Measurements from ENCODE around the gene SEC24C. TPM values are rescaled to one million over a fixed set of nuclear protein-coding genes. Genes with fewer than 3 reads are reported as not detected.

Gene SEC24C
- total RNA-seq, 4 donors from 2014 or later: 68.8 to 74.4 (median 70.8) TPM

DNA sequence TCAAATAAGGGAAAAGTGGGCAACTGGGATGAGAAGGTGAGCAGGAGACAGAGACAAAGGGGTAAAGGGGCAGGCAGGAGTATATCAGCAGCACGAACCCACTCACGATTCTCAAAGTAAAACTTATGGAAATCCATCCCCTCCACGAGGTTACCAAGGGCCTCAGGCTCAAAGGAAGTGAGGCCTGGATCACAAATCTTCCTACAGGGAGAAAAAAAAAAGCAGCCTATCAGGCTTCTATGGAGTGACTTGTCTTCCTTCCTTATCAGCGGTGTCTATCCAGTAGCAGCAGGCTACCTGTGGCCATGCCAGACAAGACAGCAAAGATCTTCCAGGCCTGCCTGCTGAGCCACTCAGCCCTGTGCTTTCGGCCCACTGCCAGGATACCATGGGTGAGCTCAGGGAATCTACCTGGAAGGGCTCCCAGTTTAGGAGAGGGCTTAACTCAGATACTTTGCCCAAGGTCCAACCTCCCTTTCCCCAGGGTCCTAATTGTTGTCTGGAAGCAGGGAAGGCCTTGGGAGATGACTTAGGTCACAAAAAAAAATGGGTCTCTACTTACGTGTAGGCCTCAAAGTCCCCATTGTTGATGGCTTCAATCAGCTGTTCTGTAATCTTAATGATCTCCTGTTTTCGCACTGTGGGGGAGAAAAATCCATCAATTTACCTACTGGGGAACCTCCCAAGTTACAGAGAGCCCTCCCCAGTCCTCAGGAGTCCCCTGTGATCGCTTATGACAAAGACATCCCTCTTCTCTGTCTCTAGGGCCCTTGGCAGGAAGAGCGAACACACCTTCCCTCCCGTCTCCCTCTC is 73.0 kb downstream of the SEC24C start:
- Histone ChIP-seq H3K4me1 (peaks cover 50% of the 10 kb centered on the region), H3K27ac (peak overlapping the region; percentile 71), H3K4me3 (no peak overlapping the region), H3K27me3 (no peaks in the 10 kb centered on the region), H3K36me3 (peaks cover 41% of the 10 kb centered on the region), H3K9me3 (no peaks in the 10 kb centered on the region)
- TF ChIP-seq POLR2AphosphoS5 (IDR thresholded peaks at IDR 0.05): no peak
- TF ChIP-seq, protein P1, sequence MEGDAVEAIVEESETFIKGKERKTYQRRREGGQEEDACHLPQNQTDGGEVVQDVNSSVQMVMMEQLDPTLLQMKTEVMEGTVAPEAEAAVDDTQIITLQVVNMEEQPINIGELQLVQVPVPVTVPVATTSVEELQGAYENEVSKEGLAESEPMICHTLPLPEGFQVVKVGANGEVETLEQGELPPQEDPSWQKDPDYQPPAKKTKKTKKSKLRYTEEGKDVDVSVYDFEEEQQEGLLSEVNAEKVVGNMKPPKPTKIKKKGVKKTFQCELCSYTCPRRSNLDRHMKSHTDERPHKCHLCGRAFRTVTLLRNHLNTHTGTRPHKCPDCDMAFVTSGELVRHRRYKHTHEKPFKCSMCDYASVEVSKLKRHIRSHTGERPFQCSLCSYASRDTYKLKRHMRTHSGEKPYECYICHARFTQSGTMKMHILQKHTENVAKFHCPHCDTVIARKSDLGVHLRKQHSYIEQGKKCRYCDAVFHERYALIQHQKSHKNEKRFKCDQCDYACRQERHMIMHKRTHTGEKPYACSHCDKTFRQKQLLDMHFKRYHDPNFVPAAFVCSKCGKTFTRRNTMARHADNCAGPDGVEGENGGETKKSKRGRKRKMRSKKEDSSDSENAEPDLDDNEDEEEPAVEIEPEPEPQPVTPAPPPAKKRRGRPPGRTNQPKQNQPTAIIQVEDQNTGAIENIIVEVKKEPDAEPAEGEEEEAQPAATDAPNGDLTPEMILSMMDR (IDR thresholded peaks at IDR 0.05): no peak
- no peak for TF ChIP-seq EP300 (IDR thresholded peaks at IDR 0.05)
- no peak for TF ChIP-seq POLR2A (IDR thresholded peaks at IDR 0.05)
- DNase-seq (ENCODE audit: low spot score in 2 of 2): no peak
- WGBS: 65% methylated on average over 10 of the region's 10 CpGs

DNA sequence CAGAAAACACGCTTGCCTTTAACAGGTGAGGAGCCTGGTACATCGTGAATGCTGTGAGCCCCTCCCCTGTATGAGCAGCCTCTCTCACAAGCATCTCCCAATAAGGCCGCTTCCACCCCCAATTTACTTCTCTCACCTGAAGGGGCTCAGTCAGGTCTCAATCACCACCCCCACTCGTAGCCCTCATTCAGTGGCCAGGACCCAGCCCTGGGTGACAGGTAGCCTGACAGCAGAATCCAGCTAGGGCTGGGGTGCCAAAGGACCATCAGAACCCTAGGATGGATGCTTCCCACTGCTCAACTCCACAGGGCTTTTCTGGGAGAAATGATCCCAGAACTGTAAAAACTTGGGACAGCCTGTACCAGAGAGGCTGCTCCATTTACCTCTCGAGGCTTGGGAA is 73.7 kb downstream of the SEC24C start:
- DNase-seq (ENCODE audit: low spot score in 2 of 2): no peak
- no peaks in the 10 kb centered on the region for H3K27me3 ChIP-seq
- H3K9me3 ChIP-seq: no peaks in the 10 kb centered on the region
- TF ChIP-seq EP300 (IDR thresholded peaks at IDR 0.05) (no peak), POLR2A (IDR thresholded peaks at IDR 0.05) (no peak)
- no peak overlapping the region for H3K4me3 ChIP-seq
- peaks cover 48% of the 10 kb centered on the region for H3K4me1 ChIP-seq
- H3K27ac ChIP-seq: peak overlapping the region; percentile 20
- 80% methylated on average over 5 of the region's 5 CpGs for WGBS
- peaks cover 39% of the 10 kb centered on the region for H3K36me3 ChIP-seq

DNA sequence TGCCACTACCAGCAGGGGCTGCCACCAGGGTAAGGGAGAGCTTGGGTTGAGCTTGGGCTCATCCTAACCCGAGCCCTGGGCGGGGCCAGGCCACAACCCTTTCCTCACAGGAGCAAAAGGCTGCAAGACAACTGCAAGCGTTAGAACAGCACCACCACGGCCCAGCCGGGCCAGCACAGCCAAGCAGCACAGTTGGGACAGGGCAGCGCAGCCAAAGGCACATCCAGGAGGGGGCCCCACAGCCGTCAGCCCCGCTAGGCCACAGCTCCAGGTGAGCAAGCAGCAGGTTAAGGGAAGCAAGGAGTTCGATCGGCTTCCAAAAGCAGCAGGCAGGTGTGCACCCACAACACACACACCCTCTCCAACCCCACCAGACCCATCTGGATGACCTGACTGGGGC is 74.2 kb downstream of the SEC24C start:
- no peaks in the 10 kb centered on the region for H3K9me3 ChIP-seq
- H3K27ac ChIP-seq: peak overlapping the region; percentile 20
- TF ChIP-seq POLR2A (IDR thresholded peaks at IDR 0.05) (no peak), EP300 (IDR thresholded peaks at IDR 0.05) (no peak)
- WGBS: 85% methylated on average over 4 of the region's 10 CpGs
- peaks cover 36% of the 10 kb centered on the region for H3K36me3 ChIP-seq
- H3K4me3 ChIP-seq: no peak overlapping the region
- peaks cover 48% of the 10 kb centered on the region for H3K4me1 ChIP-seq
- no peak for DNase-seq (ENCODE audit: low spot score in 2 of 2)
- no peaks in the 10 kb centered on the region for H3K27me3 ChIP-seq

DNA sequence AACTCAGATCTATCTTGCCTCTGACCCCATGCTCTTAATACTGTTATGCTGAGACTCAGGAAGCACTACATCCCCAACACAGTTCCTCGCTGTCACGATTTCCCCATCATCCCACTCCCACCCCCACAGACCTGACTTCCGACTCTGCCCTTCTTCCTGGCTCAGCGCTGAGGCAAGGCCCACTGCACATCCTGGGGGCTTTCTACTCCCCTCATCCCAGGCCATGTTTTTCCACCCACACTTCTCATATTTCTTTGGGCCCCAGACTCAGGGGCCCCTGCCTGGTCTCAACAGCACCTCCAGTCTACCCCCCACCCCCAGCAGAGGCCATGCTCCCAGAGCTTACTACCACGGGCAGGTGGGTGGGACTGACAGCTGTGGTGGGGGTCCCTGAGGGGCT is 74.9 kb downstream of the SEC24C start:
- no peak for DNase-seq (ENCODE audit: low spot score in 2 of 2)
- Histone ChIP-seq H3K4me1 (peaks cover 48% of the 10 kb centered on the region), H3K9me3 (no peaks in the 10 kb centered on the region), H3K27ac (peak overlapping the region; percentile 81), H3K4me3 (peak overlapping the region; percentile 24), H3K36me3 (peaks cover 36% of the 10 kb centered on the region), H3K27me3 (no peaks in the 10 kb centered on the region)
- 53% methylated on average over 5 of the region's 5 CpGs for WGBS
- TF ChIP-seq POLR2A (IDR thresholded peaks at IDR 0.05) (no peak), POLR2AphosphoS5 (IDR thresholded peaks at IDR 0.05) (no peak), EP300 (IDR thresholded peaks at IDR 0.05) (no peak)
- TF ChIP-seq, protein P1 (IDR thresholded peaks at IDR 0.05): no peak

DNA sequence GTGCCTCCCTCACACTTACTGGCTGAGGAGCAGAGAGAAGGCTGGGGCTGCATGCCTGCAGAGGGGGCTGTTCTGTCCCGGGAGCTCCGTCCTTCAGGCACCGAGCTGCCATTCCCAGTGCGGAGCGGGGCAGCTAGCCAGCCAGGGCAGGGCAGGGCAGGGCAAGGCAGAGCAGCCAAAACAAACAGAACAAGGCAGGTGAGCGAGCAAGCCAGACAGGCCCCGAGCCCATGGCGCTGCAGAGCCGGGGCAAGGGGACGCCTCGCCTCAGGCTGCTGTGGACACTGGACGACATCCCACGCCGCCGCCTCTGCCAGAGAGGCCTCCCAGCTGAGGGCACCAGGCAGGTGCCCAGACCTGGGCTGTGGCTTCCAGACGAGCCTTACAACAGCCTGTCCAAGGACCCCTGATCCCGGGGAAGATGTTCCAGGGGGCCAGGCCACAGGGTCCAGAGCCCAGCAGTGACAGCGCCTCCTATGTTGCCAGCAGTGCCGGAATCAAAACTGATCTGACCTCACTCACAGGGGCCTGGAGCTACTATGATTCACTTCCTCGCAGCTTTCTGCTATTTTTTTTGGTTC is 75.4 kb downstream of the SEC24C start:
- H3K27me3 ChIP-seq: no peaks in the 10 kb centered on the region
- WGBS: 52% methylated on average over 12 of the region's 20 CpGs
- H3K27ac ChIP-seq: peak overlapping the region; percentile 81
- no peak for DNase-seq (ENCODE audit: low spot score in 2 of 2)
- peaks cover 36% of the 10 kb centered on the region for H3K36me3 ChIP-seq
- no peaks in the 10 kb centered on the region for H3K9me3 ChIP-seq
- peak overlapping the region; percentile 24 for H3K4me3 ChIP-seq
- TF ChIP-seq EP300 (IDR thresholded peaks at IDR 0.05) (no peak), POLR2A (IDR thresholded peaks at IDR 0.05) (no peak), POLR2AphosphoS5 (IDR thresholded peaks at IDR 0.05) (no peak)
- TF ChIP-seq, protein P1 (IDR thresholded peaks at IDR 0.05): no peak
- peaks cover 48% of the 10 kb centered on the region for H3K4me1 ChIP-seq

Other genes with a start within 250 kb of the SEC24C start
- 10 to 100 TPM; 24.9 to 45.4 (median 30.5) TPM for gene PPP3CB, start 248.3 kb upstream of the SEC24C start, total RNA-seq
- gene USP54, start 153.0 kb upstream of the SEC24C start, total RNA-seq: 100 to 1,000 TPM in 1 of 4 donors, 10 to 100 TPM in 3; 52.2 to 110 (median 79.5) TPM
- gene MYOZ1, start 102.9 kb upstream of the SEC24C start, total RNA-seq: 1 to 10 TPM in 1 of 4 donors, under 1 TPM in 1, not detected in 2; 0.73 to 1.3 TPM
- not detected for gene SYNPO2L, start 88.3 kb upstream of the SEC24C start, total RNA-seq
- gene AGAP5, start 46.3 kb upstream of the SEC24C start, total RNA-seq: 10 to 100 TPM in 1 of 4 donors, 1 to 10 TPM in 3; 2.1 to 10.1 (median 5.8) TPM
- gene CHCHD1, start 37.7 kb downstream of the SEC24C start, total RNA-seq: 10 to 100 TPM; 12.7 to 26.0 (median 22.5) TPM
- gene ZSWIM8, start 41.2 kb downstream of the SEC24C start, total RNA-seq: 100 to 1,000 TPM in 3 of 4 donors, 10 to 100 TPM in 1; 86.4 to 203 (median 121) TPM
- 10 to 100 TPM; 27.4 to 56.5 (median 37.6) TPM for gene NDST2, start 67.2 kb downstream of the SEC24C start, total RNA-seq
- gene CAMK2G, start 130.2 kb downstream of the SEC24C start, total RNA-seq: 10 to 100 TPM; 16.9 to 35.2 (median 20.6) TPM
- gene PLAU, start 166.8 kb downstream of the SEC24C start, total RNA-seq: 10 to 100 TPM in 2 of 4 donors, 1 to 10 TPM in 2; 8.4 to 19.1 (median 10.8) TPM